GM12891 (cell line): Measurements from ENCODE around the gene PIGBOS1.

Experiments
- PAX5 ChIP-seq: IDR thresholded peaks from 2 replicates; pipeline ENCODE4 v1.6.1; 2011; ENCODE audit warnings: low read length, moderate library complexity, mild to moderate bottlenecking; ENCODE audit not compliant: insufficient read depth, severe bottlenecking
- POLR2A ChIP-seq: IDR thresholded peaks from 2 replicates; pipeline ENCODE4 v1.6.1; 2011; ENCODE audit warnings: low read depth, low read length, control low read depth
- POLR2AphosphoS5 ChIP-seq: IDR thresholded peaks from 2 replicates; pipeline ENCODE4 v1.6.1; 2011; ENCODE audit warnings: low read depth, low read length, control low read depth
- POU2F2 ChIP-seq: IDR thresholded peaks from 2 replicates; pipeline ENCODE4 v1.6.1; 2011; ENCODE audit warnings: low read depth, mild to moderate bottlenecking, control low read depth, low read length, moderate library complexity
- SPI1 ChIP-seq: IDR thresholded peaks from 2 replicates; pipeline ENCODE4 v1.6.1; 2011; ENCODE audit warnings: low read depth, low read length, control low read depth
- TAF1 ChIP-seq: IDR thresholded peaks from 2 replicates; pipeline ENCODE4 v1.6.1; 2011; ENCODE audit warnings: low read depth, low read length, control low read depth

DNA sequence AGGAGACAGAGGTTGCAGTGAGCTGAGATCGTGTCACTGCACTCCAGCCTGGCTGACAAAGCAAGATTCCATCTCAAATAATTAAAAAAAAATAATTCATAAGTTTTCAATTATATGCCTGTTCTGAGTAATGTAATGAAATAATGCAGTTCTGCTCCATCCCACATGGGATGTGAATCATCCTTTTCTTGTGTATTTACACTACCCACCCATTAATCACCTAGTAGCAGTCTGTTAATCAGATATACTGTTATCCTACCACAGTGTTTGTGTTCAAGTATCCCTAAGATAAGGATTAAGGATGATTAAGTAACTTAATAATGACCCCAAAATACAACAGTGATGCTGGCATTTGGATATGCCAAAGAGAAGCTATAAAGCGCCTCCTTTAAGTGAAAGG, 38.9 kb upstream of the PIGBOS1 start:
- TF ChIP-seq POLR2A: no peak
- no peak for TF ChIP-seq POLR2AphosphoS5
- TF ChIP-seq TAF1: no peak
- no peak for TF ChIP-seq POU2F2
- TF ChIP-seq SPI1: no peak
- TF ChIP-seq PAX5: no peak
